Kidney epithelial cell (primary cell): ENCODE measurements around the gene HEPACAM. TPM values are rescaled to one million over a fixed set of nuclear protein-coding genes. Genes with fewer than 3 reads are reported as not detected.
A peak's percentile ranks its signal among the peaks of the same experiment; 100 is the strongest.

ENCODE experiments used
- DNase-seq: peaks from one replicate; pipeline ENCODE4 v3.0.0-alpha.2; 2010; ENCODE audit warnings: low read depth
- H3K27me3 ChIP-seq: 2 replicates; pipeline ENCODE4 v1.6.0; 2011; ENCODE audit warnings: low read length; ENCODE audit not compliant: control insufficient read depth, insufficient read depth
- H3K36me3 ChIP-seq: 2 replicates; pipeline ENCODE4 v1.5.1; 2011; ENCODE audit warnings: low read length; ENCODE audit not compliant: control insufficient read depth, insufficient read depth
- H3K4me3 ChIP-seq: 2 replicates; pipeline ENCODE4 v1.5.1; 2011; ENCODE audit warnings: low read depth, mild to moderate bottlenecking, control low read depth, low read length
- total RNA-seq: library from RNA; depleted of rRNA; stranded (reverse); fragments of >200 nt; gene quantifications from 2 replicates; pipeline ENCODE4 v1.2.3, GENCODE V29; 2015
- TF ChIP-seq, protein P1 (sequence below): IDR thresholded peaks from 2 replicates; pipeline ENCODE4 v1.5.1; 2011; ENCODE audit warnings: mild to moderate bottlenecking, moderate library complexity, low read length, control low read depth, inconsistent platforms; ENCODE audit not compliant: insufficient read depth, poor library complexity, severe bottlenecking

Gene HEPACAM
- total RNA-seq, 1 donor from 2014 or later = 0.17 TPM

DNA sequence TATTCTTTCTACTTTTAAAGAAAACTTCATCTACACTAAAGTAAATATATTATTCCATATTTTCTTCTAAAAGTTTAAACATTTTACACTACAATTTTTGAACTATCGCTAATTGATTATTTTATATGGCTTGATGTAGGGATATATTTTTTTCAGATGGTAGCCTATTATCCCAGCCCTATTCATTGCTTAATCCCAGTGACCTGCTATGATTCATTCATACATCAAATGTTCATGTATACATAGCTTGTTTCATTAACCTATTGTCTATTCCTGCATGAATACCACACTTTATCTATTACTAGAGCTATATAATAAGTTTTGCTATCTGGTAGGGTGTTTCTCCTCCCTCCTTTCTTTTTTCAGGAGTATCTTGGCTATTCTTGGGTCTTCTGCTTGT lies 33.2 kb downstream of the HEPACAM start:
- Histone ChIP-seq H3K27me3 (no peaks in the 10 kb centered on the region), H3K36me3 (no peaks in the 10 kb centered on the region), H3K4me3 (no peak overlapping the region)
- TF ChIP-seq, protein P1, sequence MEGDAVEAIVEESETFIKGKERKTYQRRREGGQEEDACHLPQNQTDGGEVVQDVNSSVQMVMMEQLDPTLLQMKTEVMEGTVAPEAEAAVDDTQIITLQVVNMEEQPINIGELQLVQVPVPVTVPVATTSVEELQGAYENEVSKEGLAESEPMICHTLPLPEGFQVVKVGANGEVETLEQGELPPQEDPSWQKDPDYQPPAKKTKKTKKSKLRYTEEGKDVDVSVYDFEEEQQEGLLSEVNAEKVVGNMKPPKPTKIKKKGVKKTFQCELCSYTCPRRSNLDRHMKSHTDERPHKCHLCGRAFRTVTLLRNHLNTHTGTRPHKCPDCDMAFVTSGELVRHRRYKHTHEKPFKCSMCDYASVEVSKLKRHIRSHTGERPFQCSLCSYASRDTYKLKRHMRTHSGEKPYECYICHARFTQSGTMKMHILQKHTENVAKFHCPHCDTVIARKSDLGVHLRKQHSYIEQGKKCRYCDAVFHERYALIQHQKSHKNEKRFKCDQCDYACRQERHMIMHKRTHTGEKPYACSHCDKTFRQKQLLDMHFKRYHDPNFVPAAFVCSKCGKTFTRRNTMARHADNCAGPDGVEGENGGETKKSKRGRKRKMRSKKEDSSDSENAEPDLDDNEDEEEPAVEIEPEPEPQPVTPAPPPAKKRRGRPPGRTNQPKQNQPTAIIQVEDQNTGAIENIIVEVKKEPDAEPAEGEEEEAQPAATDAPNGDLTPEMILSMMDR = no peak
- DNase-seq = no peak

DNA sequence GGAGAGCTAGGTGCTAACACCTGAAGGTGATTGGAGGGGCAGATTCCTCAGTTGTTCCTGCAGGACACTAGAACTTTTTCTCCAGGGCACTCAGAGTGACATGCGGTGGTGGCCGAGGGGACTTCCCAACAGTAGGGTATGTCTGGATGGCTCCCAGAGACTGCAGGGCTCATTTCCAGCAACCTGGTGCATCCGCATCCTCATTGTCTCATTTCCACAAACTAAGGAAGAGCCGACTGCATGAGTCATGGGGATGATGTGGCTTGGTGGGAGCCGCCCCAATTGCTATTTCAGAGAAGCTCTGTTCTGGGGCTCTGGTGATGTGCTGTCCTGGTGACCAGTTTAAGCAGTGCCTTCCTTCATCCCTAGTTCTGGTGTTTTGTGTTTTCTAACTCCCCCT lies 35.4 kb downstream of the HEPACAM start:
- no peaks in the 10 kb centered on the region for H3K36me3 ChIP-seq
- H3K27me3 ChIP-seq = no peaks in the 10 kb centered on the region
- TF ChIP-seq, protein P1 = no peak
- H3K4me3 ChIP-seq = no peak overlapping the region
- peak; percentile 39 for DNase-seq

- DNase-seq = no peak
- Histone ChIP-seq H3K36me3 (no peaks in the 10 kb centered on the region), H3K4me3 (no peak overlapping the region), H3K27me3 (no peaks in the 10 kb centered on the region)
- TF ChIP-seq, protein P1 = peak; percentile 10
Measured at GRCh38 chr11:124899383-124900145, 36.3 kb downstream of the HEPACAM start.

GRCh38 chr11:124898711-124899110 lies 37.1 kb downstream of the HEPACAM start:
- Histone ChIP-seq H3K27me3 (no peaks in the 10 kb centered on the region), H3K4me3 (no peak overlapping the region), H3K36me3 (no peaks in the 10 kb centered on the region)
- no peak for DNase-seq
- TF ChIP-seq, protein P1 = no peak

DNA sequence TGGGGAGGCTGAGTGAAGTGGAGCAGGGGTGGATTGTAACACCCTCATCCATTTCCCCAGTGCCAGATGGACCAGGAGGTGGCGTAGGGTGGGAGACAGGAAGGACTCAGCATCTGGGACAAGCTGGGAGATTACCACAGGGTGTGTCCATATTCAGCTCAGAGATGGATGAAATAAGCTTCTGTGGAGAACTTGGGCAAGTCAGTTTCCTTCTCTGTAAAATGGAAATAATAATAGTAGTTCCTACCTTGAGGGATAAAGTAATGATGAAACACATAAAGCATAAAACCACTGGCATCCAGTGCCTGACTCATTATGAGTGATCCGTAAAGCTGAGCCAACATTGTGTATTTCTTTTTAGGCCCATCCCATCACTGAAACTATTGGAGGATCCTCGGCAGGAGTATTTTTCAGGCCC lies 37.6 kb downstream of the HEPACAM start:
- peak; percentile 67 for DNase-seq
- Histone ChIP-seq H3K27me3 (no peaks in the 10 kb centered on the region), H3K36me3 (no peaks in the 10 kb centered on the region), H3K4me3 (no peak overlapping the region)
- TF ChIP-seq, protein P1 = no peak

- no peak for DNase-seq
- H3K4me3 ChIP-seq = no peak within 1 kb of the TSS
- H3K36me3 ChIP-seq = no peaks in the 10 kb centered on the region
- no peaks in the 10 kb centered on the region for H3K27me3 ChIP-seq
- TF ChIP-seq, protein P1 = peak; percentile 6
Measured at GRCh38 chr11:124897674-124898262, 38.1 kb downstream of the HEPACAM start, which contains the start of gene ROBO4. Gene ROBO4, minus strand, starts transcription at chr11:124897865. Its CDS starts 70 bp downstream, at chr11:124897795.
